HG02763 (cell line): ENCODE results near the gene BCL6B.
"Not testable (repeated sequence)": the region's sequence is repeated elsewhere in the genome, so short reads cannot be mapped to it uniquely, and the experiment has no call there.

Experiments used
- ATAC-seq: cut with Tn5 transposase; IDR thresholded peaks from one replicate; pipeline ENCODE4 v1.9.1; 2021; ENCODE audit warnings: mild to moderate bottlenecking, moderate library complexity; ENCODE audit not compliant: unreplicated experiment

Gene BCL6B

DNA sequence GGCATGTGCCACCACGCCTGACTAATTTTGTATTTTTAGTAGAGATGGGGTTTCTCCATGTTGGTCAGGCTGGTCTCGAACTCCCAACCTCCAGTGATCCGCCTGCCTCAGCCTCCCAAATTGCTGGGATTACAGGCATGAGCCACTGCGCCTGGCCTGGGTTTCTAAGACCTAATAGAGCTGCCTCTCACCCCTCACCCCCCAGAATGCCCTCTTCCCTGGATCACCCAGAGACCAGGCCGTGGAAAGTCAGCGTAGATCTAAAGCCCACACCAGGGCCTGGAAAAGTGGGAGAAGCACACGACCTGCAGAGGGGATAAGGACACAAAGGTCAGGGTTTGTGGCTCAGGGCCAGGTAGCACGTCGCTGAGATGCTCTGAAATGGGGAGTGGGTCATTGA lies 27.7 kb downstream of the BCL6B start:
- not testable (repeated sequence) for ATAC-seq

DNA sequence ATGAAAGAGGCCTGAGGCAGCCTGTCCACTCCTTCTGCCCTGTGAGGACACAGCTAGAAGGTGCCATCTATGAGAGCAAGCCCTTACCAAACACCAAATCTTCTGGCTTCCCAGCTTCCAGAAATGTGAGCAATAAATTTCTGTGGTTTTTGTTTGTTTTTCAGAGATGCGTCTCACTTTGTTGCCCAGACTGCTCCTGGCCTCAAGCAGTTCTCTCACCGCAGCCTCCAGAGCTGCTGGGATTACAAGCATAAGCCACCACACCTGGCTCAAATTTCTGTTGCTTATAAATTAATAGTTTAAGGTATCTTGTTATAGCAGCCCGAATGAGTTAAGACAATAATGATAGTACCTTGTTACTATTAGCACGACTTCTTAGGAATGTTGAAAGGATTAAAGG lies 33.5 kb downstream of the BCL6B start:
- ATAC-seq, result no peak

DNA sequence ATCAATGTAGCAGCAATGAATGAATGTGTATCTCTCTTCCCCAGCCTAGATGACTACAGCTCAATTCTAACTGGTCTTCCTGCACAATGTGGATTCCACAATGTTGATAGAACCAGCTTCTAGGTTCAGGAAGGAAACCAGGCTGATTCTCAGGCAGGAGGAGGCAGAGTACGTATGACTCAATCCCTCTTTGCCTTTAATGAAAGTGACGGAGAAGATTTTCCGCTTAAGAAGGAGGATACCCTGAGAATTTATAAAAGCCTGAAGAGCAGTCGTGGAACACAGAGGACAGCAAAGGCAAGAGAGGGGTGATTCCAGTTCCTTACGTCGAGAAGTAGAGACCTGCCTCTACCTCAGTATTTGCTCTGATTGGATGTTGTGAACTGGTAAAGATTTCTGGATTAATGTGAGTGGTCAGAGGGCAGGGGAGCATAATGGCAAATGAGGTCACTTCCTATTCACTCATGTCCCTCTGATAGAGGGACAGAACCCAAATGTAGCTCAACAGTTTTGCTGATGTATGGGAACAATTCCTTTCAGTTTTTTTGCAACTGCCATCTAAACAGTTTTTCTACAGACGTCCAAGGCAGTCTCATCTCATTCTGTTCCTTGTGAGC lies 36.1 kb downstream of the BCL6B start:
- ATAC-seq, result no peak

DNA sequence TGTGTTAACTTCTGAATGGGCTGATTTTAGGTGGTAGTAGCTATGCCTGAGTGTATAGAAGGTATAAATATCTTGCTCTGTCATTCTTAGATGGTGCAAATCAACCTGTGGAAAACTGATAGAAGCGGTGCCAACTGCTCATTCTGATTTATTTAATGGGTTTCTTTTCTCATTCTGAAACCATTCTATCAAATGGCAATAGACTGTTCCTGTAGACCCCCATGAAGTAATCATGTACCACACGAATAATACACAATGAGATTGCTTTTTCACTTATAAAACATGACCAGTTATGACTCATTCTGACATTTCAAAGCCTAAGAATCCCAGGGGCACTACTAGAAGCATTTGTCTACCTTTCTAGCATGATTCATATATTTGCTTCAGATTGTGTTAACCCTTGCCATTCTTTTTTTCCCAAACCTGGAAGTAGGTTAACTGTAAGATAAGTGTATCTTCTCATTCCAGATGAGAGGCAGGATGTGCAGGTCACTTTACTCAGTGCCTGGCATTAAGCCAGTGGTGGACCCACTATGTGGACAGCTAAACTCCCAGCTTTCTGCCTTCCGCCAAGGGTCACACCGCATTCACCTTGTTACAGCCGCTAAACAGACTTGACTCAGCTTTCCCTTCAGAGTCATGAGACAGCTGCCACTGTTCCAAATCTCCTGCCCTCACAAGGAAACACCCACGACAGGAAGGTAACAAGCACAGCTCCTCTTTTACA lies 37.5 kb downstream of the BCL6B start:
- ATAC-seq, result no peak

DNA sequence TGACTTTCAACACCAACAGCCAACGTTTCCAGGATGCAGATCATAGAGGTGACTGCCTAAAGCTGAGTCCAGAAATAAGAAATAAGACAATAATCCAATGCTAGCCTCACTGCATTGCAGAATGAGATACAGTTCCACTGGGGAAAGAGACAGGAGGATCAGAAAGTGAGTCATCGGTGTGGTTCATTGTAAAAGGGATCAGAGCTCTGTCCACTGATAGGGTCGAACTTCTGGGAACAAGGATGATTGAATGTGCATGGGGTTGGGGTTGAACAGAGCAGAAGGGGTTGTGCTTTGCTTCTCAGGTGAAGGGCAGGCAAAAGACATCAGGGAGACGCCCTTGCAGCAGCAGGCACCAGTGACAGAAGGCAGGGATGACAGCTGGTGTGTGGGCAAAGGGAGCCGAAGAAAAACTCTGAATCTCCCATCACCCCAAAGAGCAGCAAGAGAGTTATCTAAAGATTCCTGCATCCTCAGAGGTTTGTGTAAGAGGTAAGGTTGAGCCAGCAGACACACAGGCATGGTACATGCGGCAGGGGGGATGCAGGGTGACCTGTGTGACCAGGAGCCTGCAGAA lies 40.8 kb downstream of the BCL6B start:
- ATAC-seq, result no peak

DNA sequence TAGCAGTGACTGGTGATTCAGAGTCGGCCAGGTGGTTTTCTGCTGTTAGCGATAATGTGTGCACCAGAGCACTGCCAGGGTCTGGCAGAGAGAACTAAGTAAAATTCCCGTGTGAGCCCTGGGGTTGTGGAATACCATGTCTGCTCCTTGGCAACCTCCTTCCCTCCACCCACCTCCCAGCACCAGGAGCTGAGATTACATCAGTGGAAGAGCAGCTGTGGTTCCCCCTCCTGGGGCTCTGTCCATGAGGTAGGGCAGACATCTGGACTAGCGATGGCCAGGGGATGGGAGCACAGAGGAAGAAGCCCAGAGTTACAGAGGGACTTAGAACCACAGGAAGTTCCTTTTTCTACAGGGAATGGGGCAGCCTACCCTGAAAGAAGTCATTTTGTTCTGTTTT lies 41.4 kb downstream of the BCL6B start:
- ATAC-seq, result no peak

DNA sequence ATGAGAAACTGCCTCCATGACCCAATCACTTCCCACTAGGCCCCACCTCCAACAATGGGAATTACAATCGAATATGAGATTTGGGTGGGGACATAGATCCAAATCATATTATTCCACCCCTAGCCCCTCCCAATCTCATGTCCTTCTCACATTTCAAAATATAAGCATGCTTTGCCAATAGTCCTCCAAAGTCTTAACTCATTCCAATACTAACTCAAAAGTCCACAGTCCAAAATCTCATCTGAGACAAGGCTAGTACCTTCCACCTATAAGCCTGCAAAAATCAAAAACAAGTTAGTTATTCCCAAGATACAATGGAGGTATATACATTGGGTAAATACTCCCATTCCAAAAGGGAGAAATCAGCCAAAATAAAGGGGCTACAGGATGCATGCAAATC lies 44.3 kb downstream of the BCL6B start:
- no peak for ATAC-seq

DNA sequence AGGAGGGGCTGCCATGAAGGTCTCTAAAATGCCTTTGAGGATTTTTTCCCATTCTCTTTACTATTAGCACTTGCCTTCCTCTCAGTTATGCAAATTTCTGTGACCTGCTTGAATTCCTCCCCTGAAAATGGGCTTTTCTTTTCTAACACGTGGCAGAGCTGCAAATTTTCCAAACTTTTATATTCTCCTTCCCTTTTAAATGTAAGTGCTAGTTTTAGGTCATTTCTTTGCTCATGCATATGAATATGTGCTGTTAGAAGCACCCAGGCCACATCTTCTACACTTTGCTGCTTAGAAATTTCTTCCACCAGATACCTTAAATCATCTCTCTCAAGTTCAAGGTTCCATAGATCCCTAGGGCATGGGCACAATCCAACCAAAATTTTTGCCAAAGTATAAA lies 45.4 kb downstream of the BCL6B start:
- ATAC-seq, result no peak

DNA sequence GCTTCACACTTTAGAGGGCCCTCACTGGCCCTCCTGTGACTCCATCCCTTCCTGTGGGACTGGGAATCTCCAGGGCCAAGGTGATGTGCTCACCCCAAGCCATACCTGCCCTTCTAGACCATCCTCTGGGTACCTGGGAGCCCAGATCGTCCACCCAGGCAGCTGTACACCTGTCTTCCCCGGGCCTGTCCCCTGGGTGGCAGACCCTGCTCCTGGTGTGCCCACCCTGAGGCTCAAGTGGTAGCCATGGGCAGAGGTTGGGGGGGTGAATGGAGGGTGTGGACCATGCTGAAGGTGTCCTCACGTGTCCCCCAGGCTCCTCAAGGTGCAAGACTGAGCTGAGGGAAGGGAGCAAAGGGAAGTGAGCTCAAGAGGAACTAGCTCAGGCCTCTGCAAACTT lies 47.9 kb downstream of the BCL6B start:
- ATAC-seq, result no peak

DNA sequence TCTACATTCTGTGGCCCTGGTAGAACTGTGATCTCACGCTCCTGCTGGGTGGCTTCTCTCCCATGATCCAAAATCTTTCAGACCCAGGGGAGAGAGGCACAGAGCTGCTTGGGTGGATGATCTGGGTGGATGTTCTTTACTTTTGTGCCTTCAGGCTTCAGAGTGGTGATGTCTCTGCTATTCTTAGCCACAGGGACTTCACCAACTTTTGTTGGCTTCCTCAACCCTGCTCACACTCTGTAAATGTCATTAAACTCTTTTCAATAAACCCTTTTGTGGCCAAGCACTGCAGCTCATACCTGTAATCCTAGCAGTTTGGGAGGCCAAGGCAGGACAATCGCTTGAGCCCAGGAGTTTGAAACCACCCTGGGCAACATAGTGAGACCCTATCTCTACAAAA lies 49.6 kb downstream of the BCL6B start:
- no peak for ATAC-seq

DNA sequence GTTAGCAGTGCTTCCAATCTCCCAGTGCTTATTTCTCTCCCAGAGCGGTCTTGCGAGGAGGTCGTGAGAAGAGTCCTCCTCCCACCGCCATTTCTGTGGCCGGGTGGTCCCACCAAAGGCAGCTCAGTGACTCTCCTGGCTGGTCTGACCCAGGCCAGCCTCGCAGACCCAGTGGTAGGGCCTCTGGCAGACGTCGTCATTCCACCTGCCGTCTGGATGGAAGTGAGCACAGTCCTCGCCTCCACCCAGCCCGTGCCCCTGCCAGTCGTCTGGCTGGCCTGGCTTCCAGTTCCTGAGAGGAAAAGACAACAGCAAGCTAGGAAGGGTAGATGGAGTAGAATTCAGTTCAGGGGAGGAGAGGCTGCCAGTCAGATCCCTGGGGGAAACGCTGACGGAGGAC lies 52.1 kb downstream of the BCL6B start:
- ATAC-seq, result no peak

DNA sequence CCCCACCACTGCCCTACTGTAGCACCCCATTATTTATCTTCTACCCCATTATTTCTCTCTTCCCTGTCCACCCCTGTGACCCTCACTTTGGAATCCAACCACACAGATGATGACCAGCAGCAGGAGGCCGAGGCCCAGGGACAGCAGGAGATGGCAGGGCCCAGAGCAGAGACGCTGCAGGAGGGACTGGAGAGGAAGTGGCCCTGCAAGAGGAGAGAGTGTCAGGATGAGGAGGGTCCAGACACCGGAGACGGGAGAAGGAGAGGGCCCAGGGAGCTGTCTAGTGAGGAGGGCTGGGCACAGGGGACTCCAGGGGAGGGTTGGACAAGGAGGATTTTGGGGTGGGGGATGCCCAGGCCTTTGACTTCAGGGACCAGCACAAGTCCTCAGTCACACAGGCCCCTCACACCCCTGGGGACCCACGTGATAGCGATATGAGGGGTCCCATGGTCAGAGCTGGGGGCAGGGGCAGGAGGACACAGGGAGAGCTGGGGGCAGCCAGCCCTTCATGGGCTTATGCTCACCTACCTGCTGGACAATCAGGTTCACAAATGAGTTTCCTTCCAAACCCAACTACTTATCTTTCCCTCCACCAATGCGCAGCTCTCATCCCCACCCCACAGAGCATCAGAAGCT lies 55.2 kb downstream of the BCL6B start:
- ATAC-seq, result no peak

DNA sequence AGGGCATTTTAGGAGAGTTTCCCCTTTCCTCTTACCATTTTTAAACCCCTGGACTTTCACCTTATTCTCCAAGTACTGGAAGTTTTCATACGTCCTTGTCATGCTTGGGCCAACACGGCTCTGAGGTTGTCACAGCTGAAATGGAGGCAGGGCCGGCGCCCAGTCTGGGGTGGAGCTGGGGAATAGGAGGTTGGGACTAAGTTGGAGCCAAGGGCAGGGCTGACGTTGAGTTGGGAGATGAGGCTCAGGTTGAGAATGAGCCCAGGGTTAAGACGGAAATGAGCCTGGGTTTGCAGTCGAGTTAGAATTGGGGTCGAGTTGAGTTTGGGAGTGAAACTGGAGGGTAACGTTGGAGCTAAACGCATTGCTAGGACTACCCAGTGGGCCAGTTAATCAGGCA lies 55.9 kb downstream of the BCL6B start:
- ATAC-seq, result no peak
